NCI-H524 treated with DMSO at 0.1 percent for 48 hours (cell line): Measurements from ENCODE around the gene TRAPPC8.

ENCODE experiments used
- DNase-seq: peaks from one replicate; lab custom pipeline; 2025; lab: John Stamatoyannopoulos, UW

The TRAPPC8 gene

GRCh38 chr18:31791817-31792579 is 150.9 kb downstream of the TRAPPC8 start:
- no peak for DNase-seq

GRCh38 chr18:31789409-31789808 is 153.5 kb downstream of the TRAPPC8 start:
- DNase-seq, result no peak

DNA sequence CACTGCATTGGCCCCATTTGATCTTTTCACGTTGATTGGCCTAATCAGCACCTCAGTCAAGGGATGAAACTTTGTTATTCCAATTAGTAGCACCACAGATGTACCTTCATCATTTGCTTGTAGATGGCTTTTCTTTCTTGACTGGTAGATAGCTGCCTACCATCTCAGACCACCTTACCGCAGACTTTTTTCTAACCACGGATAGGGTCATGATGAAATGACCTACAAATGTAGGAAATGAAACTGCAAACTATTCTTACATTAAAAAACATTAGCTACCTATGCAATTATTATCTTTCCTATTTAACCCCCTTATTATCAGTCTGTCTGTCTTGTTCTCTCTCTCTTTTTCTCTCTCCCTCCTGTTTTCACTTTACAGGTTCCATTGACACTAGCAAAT is 159.9 kb downstream of the TRAPPC8 start:
- DNase-seq, result no peak
